Testis (tissue), 3 donors: Measurements from ENCODE around the gene COL15A1. TPM values are rescaled to one million over a fixed set of nuclear protein-coding genes. Genes with fewer than 3 reads are reported as not detected.

ENCODE experiments used
- DNase-seq: peaks from one replicate; pipeline ENCODE4 v3.0.0-alpha.2; 2019
- H3K27ac ChIP-seq, 2 donors: fragments of 200-600 bp; sonication (generic); one replicate each; pipeline ENCODE4 v1.5.1; 2019
- H3K27me3 ChIP-seq: fragments of 200-600 bp; sonication (generic); one replicate; pipeline ENCODE4 v1.5.1; 2019
- H3K36me3 ChIP-seq: fragments of 200-600 bp; sonication (generic); one replicate; pipeline ENCODE4 v1.5.1; 2017; ENCODE audit warnings: low read depth; ENCODE audit errors: missing control alignments
- H3K4me1 ChIP-seq: fragments of 200-600 bp; sonication (generic); one replicate; pipeline ENCODE4 v1.5.1; 2019
- H3K4me3 ChIP-seq, 2 donors: fragments of 200-600 bp; sonication (generic); one replicate each; pipeline ENCODE4 v1.5.1; 2017 to 2019
- H3K9me3 ChIP-seq: fragments of 200-600 bp; sonication (generic); one replicate; pipeline ENCODE4 v1.5.1; 2017
- CTCF ChIP-seq, 3 experiments: fragments of 450-650 bp in 2 of 3; fragments of 200-600 bp in 1 of 3; sonication (generic) in 1 of 3; IDR thresholded peaks; one replicate each; pipeline ENCODE4 v1.5.1; 2016 to 2019; ENCODE audit warnings: antibody characterized with exemption in 3 of 3, mild to moderate bottlenecking in 2 of 3, moderate library complexity in 1 of 3
- POLR2A ChIP-seq: fragments of 450-650 bp; IDR thresholded peaks from one replicate; pipeline ENCODE4 v1.6.1; 2017; ENCODE audit warnings: antibody characterized with exemption, mild to moderate bottlenecking, moderate library complexity
- WGBS, 2 donors: methylation state at CpG; one replicate each; pipeline ENCODE4 v1.1.5; 2018; 5-methylcytosine and 5-hydroxymethylcytosine counted together
- intact Hi-C: fragments of 100-400 bp; cut with DNase I; formaldehyde crosslinking; loops from one replicate; pipeline ENCODE4 v1.15.1; 2023; ENCODE audit warnings: low total_unique reads
- polyA plus RNA-seq: library from polyadenylated mRNA; stranded (reverse); fragments of 350-450 nt; fragmentation: Illumina TruSeq; extraction: RNeasy Lipid Tissue Mini Kit (QIAGEN cat#74804); gene quantifications from one replicate; pipeline ENCODE4 v1.2.3, GENCODE V29; 2014; ENCODE audit warnings: low read depth, low replicate concordance; ENCODE audit not compliant: insufficient read depth
- total RNA-seq, 2 donors: library from RNA; depleted of rRNA; stranded (reverse); fragments of >200 nt; gene quantifications; one replicate each; pipeline ENCODE4 v1.2.3, GENCODE V29; 2016

Gene COL15A1
- total and polyA plus RNA-seq, 3 donors from 2014 or later = 37.2 to 55.5 (median 49.4) TPM

GRCh38 chr9:99076483-99077171 lies 132.9 kb downstream of the COL15A1 start:
- Histone ChIP-seq H3K27ac (no peak overlapping the region), H3K27me3 (no peaks in the 10 kb centered on the region), H3K36me3 (no peaks in the 10 kb centered on the region), H3K4me1 (no peaks in the 10 kb centered on the region), H3K4me3 (no peak overlapping the region), H3K9me3 (no peaks in the 10 kb centered on the region)
- no peak for TF ChIP-seq CTCF (IDR thresholded peaks at IDR 0.05)
- TF ChIP-seq POLR2A = no peak
- DNase-seq = no peak
- WGBS, 2 donors = 52 to 69% methylated on average over 4 to 6 of the region's 6 CpGs
- intact Hi-C loops = no loop called here

DNA sequence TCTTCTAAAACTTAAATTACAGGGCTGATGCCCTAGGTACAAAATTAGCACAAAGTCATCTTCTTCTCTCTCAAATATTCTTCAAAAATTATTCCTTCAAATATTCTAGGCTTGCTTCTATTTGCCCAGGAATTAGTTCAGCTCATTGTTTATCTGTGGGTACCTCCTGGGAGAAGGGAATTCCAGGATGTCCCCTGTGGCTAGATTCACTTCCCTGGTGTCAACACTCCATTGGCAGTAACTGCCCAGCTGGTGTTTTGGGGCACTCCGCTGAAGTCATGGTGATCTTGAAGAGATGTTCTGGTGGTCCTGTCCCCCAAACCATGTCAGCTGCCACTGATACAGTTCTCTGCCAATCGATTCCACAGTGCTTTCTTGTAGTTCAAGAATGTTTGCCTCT lies 135.0 kb downstream of the COL15A1 start:
- TF ChIP-seq CTCF (IDR thresholded peaks at IDR 0.05) (no peak), POLR2A (no peak)
- H3K27me3 ChIP-seq = no peaks in the 10 kb centered on the region
- no peak for DNase-seq
- intact Hi-C loops = no loop called here
- H3K4me1 ChIP-seq = no peaks in the 10 kb centered on the region
- no peaks in the 10 kb centered on the region for H3K36me3 ChIP-seq
- H3K9me3 ChIP-seq = no peaks in the 10 kb centered on the region
- 85 to 86% methylated on average over 2 of the region's 2 CpGs for WGBS, 2 donors
- no peak overlapping the region for H3K27ac ChIP-seq
- no peak overlapping the region for H3K4me3 ChIP-seq

- intact Hi-C loops = no loop called here
- TF ChIP-seq POLR2A (no peak), CTCF (IDR thresholded peaks at IDR 0.05) (no peak)
- H3K27ac ChIP-seq = no peak overlapping the region
- H3K4me1 ChIP-seq = no peaks in the 10 kb centered on the region
- no peaks in the 10 kb centered on the region for H3K27me3 ChIP-seq
- WGBS, 2 donors = 86 to 92% methylated on average over 3 of the region's 3 CpGs
- H3K36me3 ChIP-seq = no peaks in the 10 kb centered on the region
- H3K4me3 ChIP-seq = no peak overlapping the region
- no peak for DNase-seq
- H3K9me3 ChIP-seq = no peaks in the 10 kb centered on the region
Observed at GRCh38 chr9:99079542-99079941, 135.8 kb downstream of the COL15A1 start.

DNA sequence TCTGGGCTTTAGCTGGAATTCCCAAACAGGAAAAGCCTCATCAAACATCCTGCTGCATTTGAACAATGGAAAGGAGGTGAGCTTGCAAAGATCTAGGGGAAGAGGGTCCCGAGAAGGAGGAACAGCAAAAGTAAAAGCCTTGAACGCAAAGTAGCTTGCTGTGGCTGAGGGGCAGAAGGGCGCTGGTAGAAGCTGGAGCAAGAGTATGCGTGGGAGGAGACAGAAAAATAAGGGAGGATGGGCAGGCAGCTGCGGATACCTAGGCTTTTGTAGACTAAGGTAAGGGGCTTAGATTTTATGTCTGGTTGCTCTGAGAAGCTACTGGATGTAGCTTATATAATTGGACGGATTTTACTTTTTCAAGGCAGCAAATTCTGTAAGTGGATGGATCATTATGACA lies 139.3 kb downstream of the COL15A1 start:
- no peak for DNase-seq
- Histone ChIP-seq H3K4me1 (peaks cover 9% of the 10 kb centered on the region), H3K27ac (no peak overlapping the region), H3K27me3 (no peaks in the 10 kb centered on the region), H3K36me3 (no peaks in the 10 kb centered on the region), H3K4me3 (no peak overlapping the region), H3K9me3 (no peaks in the 10 kb centered on the region)
- TF ChIP-seq POLR2A (no peak), CTCF (IDR thresholded peaks at IDR 0.05) (no peak)
- intact Hi-C loops = no loop called here
- WGBS, 2 donors = 56 to 61% methylated on average over 6 of the region's 6 CpGs
